CD4-positive, alpha-beta T cell treated with Interleukin-21 for 1 hour (primary cell): ENCODE results near the gene MAP3K2.

ENCODE experiments used
- DNase-seq: peaks from one replicate; pipeline ENCODE4 v3.0.0-alpha.2; 2020

MAP3K2 gene

DNA sequence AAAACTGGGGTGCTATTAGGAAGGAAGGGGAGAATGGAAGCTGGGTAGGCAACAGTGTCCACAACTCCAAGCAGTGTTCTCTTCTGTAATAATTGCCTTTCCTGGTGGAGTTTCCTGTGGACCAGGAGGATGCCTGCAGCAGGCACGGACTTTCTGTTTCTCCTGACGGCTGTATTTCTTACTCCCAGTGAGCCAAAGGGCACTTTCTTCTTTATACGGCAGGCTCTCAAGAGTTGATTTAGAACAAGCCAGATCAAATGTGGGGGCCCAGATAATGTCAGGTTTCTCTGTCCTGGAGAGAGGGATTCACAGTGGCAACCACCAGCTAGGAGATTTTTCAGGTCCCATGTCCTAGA is 17.5 kb upstream of the MAP3K2 start:
- DNase-seq = no peak

- no peak for DNase-seq
Measured at GRCh38 chr2:127404466-127405254, 16.9 kb upstream of the MAP3K2 start.

- DNase-seq = no peak
Measured at GRCh38 chr2:127403460-127403859, 15.7 kb upstream of the MAP3K2 start.

DNA sequence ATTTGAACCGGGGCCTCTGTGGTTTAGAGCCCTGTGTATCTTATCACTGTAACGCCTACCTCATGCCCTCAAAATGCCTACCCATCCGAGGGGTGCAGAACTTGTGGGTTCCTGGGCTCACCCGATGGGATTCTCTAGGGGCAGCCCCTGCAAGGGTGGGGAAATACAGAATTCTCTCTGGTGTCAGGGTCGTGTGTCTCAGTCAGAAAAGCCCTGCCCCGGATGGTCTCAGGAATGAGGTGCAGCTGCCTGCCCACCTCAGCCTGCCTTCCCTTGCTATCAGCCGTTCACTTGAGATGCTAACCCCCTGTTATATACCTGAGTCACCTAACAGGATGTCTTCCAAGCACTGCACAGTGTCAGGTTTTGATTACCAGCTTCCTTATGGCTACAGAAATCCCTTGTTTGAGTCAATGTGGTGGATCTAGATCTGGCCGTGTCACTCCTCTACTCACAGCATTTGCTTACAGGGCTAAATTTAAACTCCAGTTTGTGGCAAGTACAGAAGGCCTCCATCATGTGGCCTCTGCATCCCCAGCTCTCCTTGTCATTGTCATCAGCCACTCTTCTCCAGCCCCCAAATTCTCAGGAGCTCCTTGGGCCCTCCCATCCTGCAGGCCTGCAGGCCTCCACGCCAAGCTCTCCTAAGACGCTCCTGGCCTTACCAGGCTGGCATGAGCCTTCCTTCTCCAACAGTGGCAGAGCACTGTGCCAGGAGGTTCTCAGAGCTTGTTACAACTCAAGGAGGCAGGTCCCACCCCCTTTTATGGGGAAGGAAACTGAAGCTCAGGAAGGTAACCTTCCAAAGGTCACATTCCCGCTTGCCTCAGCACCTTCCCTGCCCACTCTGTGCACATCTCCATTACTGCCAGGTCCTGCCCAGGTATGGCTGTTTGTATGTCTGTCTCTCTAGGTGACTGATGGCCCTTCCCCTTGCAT is 14.3 kb upstream of the MAP3K2 start:
- DNase-seq = no peak

GRCh38 chr2:127400897-127401756 is 13.4 kb upstream of the MAP3K2 start:
- no peak for DNase-seq

DNA sequence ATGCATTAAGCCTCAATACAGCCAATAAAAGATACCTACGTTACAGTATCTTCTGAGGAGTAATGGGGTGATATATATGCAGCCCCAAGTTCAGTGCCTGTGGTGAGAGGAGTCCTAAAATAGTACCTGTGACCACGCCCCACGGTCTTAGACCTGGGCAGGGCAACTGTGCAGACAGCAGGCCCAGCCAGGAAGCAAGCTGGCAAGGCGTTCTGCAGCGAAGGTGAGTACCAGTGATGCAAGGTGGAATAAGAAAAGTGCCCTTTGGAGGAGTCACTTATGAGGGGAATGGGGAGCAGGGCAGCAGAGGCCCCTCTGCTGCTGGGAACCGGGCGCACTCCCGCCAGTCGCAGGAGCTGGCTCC is 12.7 kb upstream of the MAP3K2 start:
- DNase-seq = no peak

GRCh38 chr2:127398239-127398590 is 10.4 kb upstream of the MAP3K2 start:
- DNase-seq = no peak

- DNase-seq = no peak
Measured at GRCh38 chr2:127397568-127398238, 9.9 kb upstream of the MAP3K2 start.

DNA sequence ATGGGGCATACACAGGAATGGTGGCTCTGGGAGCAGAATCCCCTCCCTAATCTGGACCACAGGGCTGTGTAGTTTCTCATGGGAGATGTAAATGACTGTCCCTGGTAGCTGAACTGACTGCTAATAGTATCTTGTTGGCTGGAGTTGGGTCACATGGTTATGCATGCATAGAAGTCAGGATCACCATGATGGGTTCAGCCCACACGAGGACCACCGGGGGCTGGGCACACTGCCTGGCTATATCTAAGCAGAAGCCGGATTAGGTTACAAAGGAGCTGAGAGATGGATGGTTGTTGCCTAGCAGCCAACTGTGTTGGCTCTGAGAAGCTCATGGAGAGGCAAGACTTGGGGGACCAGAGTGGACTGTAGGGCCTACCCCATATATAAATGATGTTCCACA is 6.7 kb upstream of the MAP3K2 start:
- DNase-seq = no peak

GRCh38 chr2:127392828-127393578 is 5.2 kb upstream of the MAP3K2 start:
- DNase-seq = no peak

GRCh38 chr2:127392133-127392827 is 4.5 kb upstream of the MAP3K2 start:
- DNase-seq = no peak

DNA sequence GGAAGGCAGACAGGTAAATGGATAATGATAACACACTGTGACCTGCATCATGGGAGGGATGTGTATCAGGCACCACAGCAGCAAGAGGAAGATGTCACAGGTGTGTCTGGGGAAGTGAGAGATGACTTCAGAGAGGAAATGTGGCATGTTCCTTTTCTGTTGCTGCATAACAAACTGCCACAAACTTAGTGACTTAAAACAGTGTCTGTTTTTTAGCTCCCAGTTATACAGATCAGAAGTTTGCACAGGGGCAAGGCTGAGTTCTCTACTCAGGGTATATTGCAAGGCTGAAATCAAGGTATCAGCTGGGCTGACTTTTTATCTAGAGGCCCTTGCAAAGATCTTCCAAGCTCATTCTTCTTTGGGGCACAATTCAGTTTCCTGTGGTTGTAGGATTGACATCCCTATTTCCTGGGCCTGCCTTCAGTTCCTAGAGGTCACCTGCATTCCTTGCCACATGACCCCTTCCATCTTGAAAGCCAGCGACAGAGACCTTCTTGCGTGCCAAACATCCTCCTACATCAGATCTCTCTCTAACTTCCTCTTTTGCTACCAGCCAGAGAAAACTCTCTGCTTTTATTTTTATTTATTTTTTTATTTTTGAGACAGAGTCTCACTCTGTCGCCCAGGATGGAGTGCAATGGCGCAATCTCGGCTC is 2.1 kb upstream of the MAP3K2 start:
- DNase-seq = peak; percentile 49

DNA sequence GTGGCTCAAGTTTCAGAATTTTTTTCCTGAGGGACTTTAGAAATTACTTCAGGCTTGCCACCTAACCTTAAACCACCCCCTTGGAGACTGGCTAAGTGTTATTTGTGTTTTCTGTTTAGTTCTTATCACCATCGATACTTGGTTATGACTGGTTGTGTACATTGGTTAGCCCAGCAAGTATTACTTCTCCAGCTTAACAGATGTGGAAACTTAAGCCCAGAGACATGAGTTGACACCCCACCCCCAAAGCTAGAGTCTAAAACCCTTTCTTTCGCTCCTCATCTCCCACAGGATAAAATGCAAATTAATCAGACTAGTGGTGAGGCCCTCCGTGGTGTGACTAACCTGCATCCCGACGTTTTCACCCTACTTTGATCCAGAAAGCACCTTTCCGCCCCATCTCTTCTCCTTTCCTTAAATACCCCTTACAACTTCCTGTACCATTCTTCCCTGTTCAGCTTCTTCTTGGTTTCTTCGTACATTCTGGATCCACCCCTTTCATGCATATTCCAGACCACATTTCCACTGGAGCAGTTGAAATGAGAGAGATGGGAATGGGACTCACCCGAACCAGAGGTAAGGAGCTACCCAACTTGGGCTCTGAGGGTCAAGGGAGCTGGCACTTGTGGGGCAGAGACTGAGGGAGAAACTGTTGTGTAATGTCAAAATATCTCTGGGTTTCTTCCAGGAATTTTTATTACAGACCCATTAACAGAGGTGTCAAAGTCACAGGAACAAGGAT is 819 bp upstream of the MAP3K2 start:
- no peak for DNase-seq

DNA sequence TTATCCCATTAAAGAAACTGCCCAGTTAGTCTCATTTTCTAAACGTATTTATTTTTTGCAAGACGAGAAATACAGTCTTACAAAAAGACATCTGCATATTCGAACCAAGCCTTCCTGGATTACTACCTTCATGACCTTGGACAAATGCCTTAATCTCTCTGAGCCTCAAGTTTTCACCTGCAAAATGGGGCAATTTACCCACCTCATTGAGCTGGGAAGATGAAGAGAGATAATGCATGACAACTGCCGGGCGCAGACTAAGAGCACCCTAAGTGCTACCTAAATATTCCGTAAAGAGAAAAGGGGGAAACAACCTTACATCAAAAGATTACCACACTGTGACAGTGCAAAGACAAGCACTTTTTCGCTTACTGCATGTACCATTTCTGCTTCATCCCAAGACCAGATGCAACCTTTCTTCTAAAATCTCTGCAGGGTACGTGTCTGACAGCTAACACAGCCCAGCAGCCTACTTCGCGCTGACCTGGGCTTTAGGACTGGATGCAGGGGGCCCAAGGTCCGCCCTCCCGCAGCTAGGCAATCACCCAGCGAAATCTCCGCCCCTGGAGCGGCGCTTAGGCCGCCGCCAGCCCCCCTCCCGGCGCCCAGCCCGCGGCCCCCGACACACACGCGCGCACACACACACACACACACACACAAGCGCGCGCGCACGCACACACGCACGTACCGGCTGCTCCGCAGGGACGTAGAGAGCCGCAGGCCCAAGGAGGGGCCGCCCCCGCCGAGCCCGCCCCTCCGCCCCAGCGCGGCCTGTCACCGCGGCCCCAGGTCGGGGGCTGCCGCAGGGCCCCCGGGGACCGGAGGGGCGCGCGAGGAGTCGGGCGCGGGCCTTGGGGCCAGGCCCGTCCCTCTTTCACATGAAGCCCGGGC is 766 bp downstream of the MAP3K2 start:
- DNase-seq = peak; percentile 86

GRCh38 chr2:127386246-127386645 is 1.5 kb downstream of the MAP3K2 start:
- DNase-seq = no peak

- no peak for DNase-seq
Measured at GRCh38 chr2:127384529-127384928, 3.2 kb downstream of the MAP3K2 start.

DNA sequence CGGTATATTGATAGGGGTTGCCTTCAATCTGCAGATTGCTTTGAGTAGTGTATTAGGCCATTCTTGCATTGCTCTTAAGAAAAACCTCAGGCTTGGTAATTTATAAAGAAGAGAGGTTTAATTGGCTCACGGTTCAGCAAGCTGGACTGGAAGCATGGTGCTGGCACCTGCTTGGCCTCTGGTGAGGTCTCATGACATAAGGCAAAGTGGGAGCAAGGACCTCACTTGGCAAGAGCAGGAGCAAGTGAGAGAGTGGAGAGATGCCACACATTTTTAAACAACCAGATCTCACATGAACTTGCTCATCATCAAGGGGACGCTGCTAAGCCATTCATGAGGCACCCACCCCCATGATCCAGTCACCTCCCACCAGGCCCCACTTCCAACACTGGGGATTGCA is 4.9 kb downstream of the MAP3K2 start:
- no peak for DNase-seq

DNA sequence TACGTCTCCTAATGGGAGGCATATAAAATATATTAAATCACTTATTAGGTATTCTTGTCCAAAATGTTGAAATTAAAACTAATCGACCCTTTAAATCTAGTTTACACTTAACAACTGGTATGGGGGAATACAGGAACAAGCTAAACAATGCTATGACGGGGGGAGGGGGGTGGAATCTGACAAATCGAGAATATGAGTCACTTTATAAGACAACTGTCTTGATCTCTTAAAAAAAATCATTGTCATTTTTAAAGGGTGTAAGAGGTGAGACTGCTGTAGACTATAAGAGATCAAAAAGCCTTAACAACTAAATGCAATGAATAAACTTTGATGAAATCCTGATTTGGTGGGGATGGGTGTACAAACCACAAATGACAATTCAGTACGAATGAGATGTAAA is 6.0 kb downstream of the MAP3K2 start:
- no peak for DNase-seq
